K562 (cell line): ENCODE results near the gene EIF4EBP2. TPM values are rescaled to one million over a fixed set of nuclear protein-coding genes. Genes with fewer than 3 reads are reported as not detected.

Experiments used
- ATF1 ChIP-seq, 2 experiments: fragments of 450-650 bp in 1 of 2; IDR thresholded peaks; 2 replicates each; pipeline ENCODE4 v1.6.1; 2016; ENCODE audit warnings: missing compliant biosample characterization in 1 of 2, missing genetic modification characterization in 1 of 2
- BACH1 ChIP-seq: fragments of 200-800 bp; sonication (Bioruptor generic); IDR thresholded peaks from 2 replicates; pipeline ENCODE4 v1.6.1; 2016; ENCODE audit warnings: missing genetic modification characterization, missing compliant biosample characterization
- FOXA1 ChIP-seq: fragments of 450-650 bp; IDR thresholded peaks from 2 replicates; pipeline ENCODE4 v1.6.1; 2016; ENCODE audit warnings: mild to moderate bottlenecking, borderline replicate concordance
- KDM5B ChIP-seq: fragments of 200-600 bp; sonication (generic); IDR thresholded peaks from 2 replicates; pipeline ENCODE4 v1.6.1; 2012; ENCODE audit warnings: low read depth, mild to moderate bottlenecking, moderate library complexity, low read length, control low read depth, inconsistent platforms; ENCODE audit not compliant: insufficient replicate concordance
- L3MBTL2 ChIP-seq: fragments of 450-650 bp; IDR thresholded peaks from 2 replicates; pipeline ENCODE4 v1.6.1; 2016; ENCODE audit warnings: mild to moderate bottlenecking, moderate library complexity
- MNT ChIP-seq, 2 experiments: fragments of 450-650 bp; conservative IDR thresholded peaks; 2 replicates each; pipeline ENCODE4 v1.6.1; 2017; ENCODE audit warnings: mild to moderate bottlenecking in 2 of 2, moderate library complexity in 2 of 2
- PHF20 ChIP-seq: fragments of 450-650 bp; IDR thresholded peaks from 2 replicates; pipeline ENCODE4 v1.6.1; 2018; ENCODE audit not compliant: partially characterized antibody
- POLR2G ChIP-seq: fragments of 200-400 bp; formaldehyde crosslinking; IDR thresholded peaks from 2 replicates; pipeline ENCODE4 v1.6.1; 2017; ENCODE audit warnings: low read depth, mild to moderate bottlenecking, antibody characterized with exemption, low read length, moderate library complexity
- RBM34 ChIP-seq: fragments of 200-400 bp; formaldehyde crosslinking; IDR thresholded peaks from 2 replicates; pipeline ENCODE4 v1.6.1; 2018; ENCODE audit warnings: low read length, borderline replicate concordance; ENCODE audit not compliant: insufficient read depth
- RERE ChIP-seq: sonication (generic); formaldehyde crosslinking; IDR thresholded peaks from 2 replicates; pipeline ENCODE4 v1.8.0; 2023; ENCODE audit warnings: missing genetic modification reagents, mild to moderate bottlenecking, borderline replicate concordance
- TBP ChIP-seq: optimal IDR thresholded peaks from 2 replicates; pipeline ENCODE3; 2011; ENCODE audit warnings: low read depth, low read length, improper control_type of control experiment
- TEAD4 ChIP-seq, 2 experiments: sonication (generic) in 1 of 2; formaldehyde crosslinking in 1 of 2; IDR thresholded peaks; 2 replicates each; pipeline versions ENCODE4 v1.6.1 to v1.8.0; 2012 to 2022; ENCODE audit warnings: borderline replicate concordance in 1 of 2, inconsistent platforms in 1 of 2, low read length in 1 of 2, mild to moderate bottlenecking in 1 of 2, missing genetic modification reagents in 1 of 2
- ZBTB26 ChIP-seq: fragments of 450-650 bp; formaldehyde crosslinking; IDR thresholded peaks from 2 replicates; pipeline ENCODE4 v1.4.0; 2022; ENCODE audit warnings: missing genetic modification characterization
- ZNF217 ChIP-seq: sonication (generic); formaldehyde crosslinking; IDR thresholded peaks from 2 replicates; pipeline ENCODE4 v1.8.0; 2022; ENCODE audit warnings: mild to moderate bottlenecking, missing genetic modification reagents
- polyA plus RNA-seq, 8 experiments: library from polyadenylated mRNA; depleted of rRNA in 4 of 8; stranded (reverse) in 5 of 8; unstranded in 3 of 8; fragments of >200 nt; fragmentation: Nextera tagmentation in 2 of 8; fragmentation: Illumina TruSeq in 1 of 8; extraction: Ambion mirVana in 2 of 8; extraction: Trizol in 1 of 8; gene quantifications; 2 replicates each; pipeline versions ENCODE4 v1.2.1 to v1.2.3, GENCODE V29; 2011 to 2014; ENCODE audit warnings: inconsistent platforms in 1 of 8, missing spikeins in 1 of 8
- total RNA-seq, 7 experiments: library from RNA; depleted of rRNA in 6 of 7; stranded (reverse); fragments of >200 nt in 6 of 7; fragmentation: Illumina TruSeq in 2 of 7; extraction: Trizol in 2 of 7; gene quantifications; 2 replicates each; pipeline versions ENCODE4 v1.2.1 to v1.2.3, GENCODE V29; 2011 to 2021; ENCODE audit warnings: low replicate concordance in 1 of 7
- TF ChIP-seq, protein P1 (sequence below): fragments of 200-400 bp; formaldehyde crosslinking; IDR thresholded peaks from 2 replicates; pipeline ENCODE4 v1.6.1; 2017; ENCODE audit warnings: mild to moderate bottlenecking, low read depth, low read length, moderate library complexity

Gene EIF4EBP2
- total and polyA plus RNA-seq, 9 of the 15 experiments (the other 6 are each of a cell fraction or from before 2014, with no cell fraction given): 16.1 to 67.5 (median 38.3) TPM

DNA sequence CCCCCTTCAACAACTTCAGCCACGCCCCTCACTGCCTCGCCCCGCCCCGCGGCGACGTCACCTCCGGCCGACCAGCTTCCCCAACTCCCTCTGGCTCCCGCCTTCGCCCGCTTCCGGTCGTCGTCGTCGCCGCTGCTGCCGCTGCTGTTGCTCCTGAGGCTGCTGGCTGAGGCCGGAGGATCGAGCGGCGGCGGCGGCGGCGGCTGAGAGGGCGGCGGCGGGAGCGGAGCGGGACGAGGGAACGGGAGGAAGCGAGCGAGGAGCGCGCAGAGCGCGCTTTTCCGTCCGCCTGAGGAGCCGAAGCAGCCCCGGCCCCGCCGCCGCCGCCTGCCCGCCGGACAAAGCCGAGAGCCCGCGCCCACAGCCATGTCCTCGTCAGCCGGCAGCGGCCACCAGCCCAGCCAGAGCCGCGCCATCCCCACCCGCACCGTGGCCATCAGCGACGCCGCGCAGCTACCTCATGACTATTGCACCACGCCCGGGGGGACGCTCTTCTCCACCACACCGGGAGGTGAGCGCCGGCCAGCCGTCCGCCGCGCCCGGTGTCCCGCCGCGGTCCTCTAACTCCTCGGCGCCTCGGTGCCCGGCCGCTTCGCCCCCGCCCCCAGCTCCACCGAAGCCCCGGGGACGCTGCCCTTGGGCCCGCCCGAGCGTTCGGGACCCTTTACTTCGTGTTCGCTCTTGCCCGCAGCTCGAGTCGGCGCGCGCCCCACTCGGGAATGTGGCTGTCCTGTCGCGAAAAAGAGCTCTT is at the start of gene EIF4EBP2 (continued):
- no peak; the same call in 1 of the 2 replicates for TF ChIP-seq RERE
- TF ChIP-seq ATF1 (CRISPR knock-in tag; IDR thresholded peaks at IDR 0.05): peak; percentile 74
- TF ChIP-seq ATF1 (tag; IDR thresholded peaks at IDR 0.05): peak; percentile 93
- TF ChIP-seq, protein P1, sequence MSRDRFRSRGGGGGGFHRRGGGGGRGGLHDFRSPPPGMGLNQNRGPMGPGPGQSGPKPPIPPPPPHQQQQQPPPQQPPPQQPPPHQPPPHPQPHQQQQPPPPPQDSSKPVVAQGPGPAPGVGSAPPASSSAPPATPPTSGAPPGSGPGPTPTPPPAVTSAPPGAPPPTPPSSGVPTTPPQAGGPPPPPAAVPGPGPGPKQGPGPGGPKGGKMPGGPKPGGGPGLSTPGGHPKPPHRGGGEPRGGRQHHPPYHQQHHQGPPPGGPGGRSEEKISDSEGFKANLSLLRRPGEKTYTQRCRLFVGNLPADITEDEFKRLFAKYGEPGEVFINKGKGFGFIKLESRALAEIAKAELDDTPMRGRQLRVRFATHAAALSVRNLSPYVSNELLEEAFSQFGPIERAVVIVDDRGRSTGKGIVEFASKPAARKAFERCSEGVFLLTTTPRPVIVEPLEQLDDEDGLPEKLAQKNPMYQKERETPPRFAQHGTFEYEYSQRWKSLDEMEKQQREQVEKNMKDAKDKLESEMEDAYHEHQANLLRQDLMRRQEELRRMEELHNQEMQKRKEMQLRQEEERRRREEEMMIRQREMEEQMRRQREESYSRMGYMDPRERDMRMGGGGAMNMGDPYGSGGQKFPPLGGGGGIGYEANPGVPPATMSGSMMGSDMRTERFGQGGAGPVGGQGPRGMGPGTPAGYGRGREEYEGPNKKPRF: no peak
- no peak for TF ChIP-seq ZBTB26 (CRISPR knock-in tag)
- peak; percentile 93 for TF ChIP-seq TBP
- TF ChIP-seq L3MBTL2: peak; percentile 98
- TF ChIP-seq BACH1: no peak
- TF ChIP-seq PHF20: no peak
- no peak for TF ChIP-seq FOXA1
- no peak for TF ChIP-seq KDM5B
- no peak for TF ChIP-seq TEAD4 (IDR thresholded peaks at IDR 0.05; ENCODE audit: low read length)
- TF ChIP-seq TEAD4 (CRISPR knock-in tag; IDR thresholded peaks at IDR 0.05; ENCODE audit: borderline replicate concordance): no peak
- 0 out of 2 replicates have a peak, but pooled peaks have one; percentile 58 for TF ChIP-seq RBM34
- TF ChIP-seq POLR2G: peak; percentile 98
- TF ChIP-seq MNT (conservative IDR thresholded peaks at IDR 0.05): peak in 1 of 2 experiments; percentile 64; a peak in 1 of 4 replicates
- no peak for TF ChIP-seq ZNF217 (CRISPR knock-in tag)
